Panc1 (cell line): ENCODE data around the gene MSGN1. TPM values are rescaled to one million over a fixed set of nuclear protein-coding genes. Genes with fewer than 3 reads are reported as not detected.

Source experiments
- ATAC-seq: fragments of 200-7000 bp; cut with Tn5 transposase; 2 replicates; pipeline ENCODE4 v1.9.1; 2020; ENCODE audit warnings: mild to moderate bottlenecking, moderate library complexity
- BruUV-seq: library from RNA; stranded (reverse); fragments of 400-500 nt; replicated peaks from 2 replicates; lab custom pipeline; 2021; lab: Mats Ljungman, UMichigan
- CTCF ChIA-PET: fragments of 300-600 bp; sonication (Branson Sonifier 250); formaldehyde crosslinking; loops from one replicate; lab custom pipeline; 2022; ENCODE audit warnings: antibody characterized with exemption; lab: Charles Lee
- POLR2A ChIA-PET: fragments of 300-600 bp; sonication (Branson Sonifier 250); formaldehyde crosslinking; loops from one replicate; lab custom pipeline; 2022; ENCODE audit warnings: antibody characterized with exemption; lab: Charles Lee
- DNase-seq: peaks from one replicate; pipeline ENCODE4 v3.0.0-alpha.2; 2010; ENCODE audit warnings: low read depth, low spot score
- H3K27ac ChIP-seq: 2 replicates; pipeline ENCODE4 v1.5.1; 2011; ENCODE audit warnings: mild to moderate bottlenecking, low read length, inconsistent platforms
- H3K27me3 ChIP-seq: fragments of 200-500 bp; sonication (Bioruptor generic); 2 replicates; pipeline ENCODE4 v1.6.0; 2014; ENCODE audit warnings: low read length, inconsistent platforms; ENCODE audit not compliant: control insufficient read depth, insufficient read depth
- H3K36me3 ChIP-seq: fragments of 200-500 bp; sonication (Bioruptor generic); 2 replicates; pipeline ENCODE4 v1.5.1; 2014; ENCODE audit warnings: inconsistent platforms, mild to moderate bottlenecking, low read length, moderate library complexity; ENCODE audit not compliant: control insufficient read depth, insufficient read depth
- H3K4me1 ChIP-seq: 2 replicates; pipeline ENCODE4 v1.5.1; 2011; ENCODE audit warnings: inconsistent platforms, mild to moderate bottlenecking, low read length, moderate library complexity; ENCODE audit not compliant: control insufficient read depth, insufficient read depth
- H3K4me3 ChIP-seq, 2 experiments: 2 replicates each; pipeline ENCODE4 v1.5.1; 2011 to 2012; ENCODE audit warnings: low read depth in 2 of 2, low read length in 2 of 2, mild to moderate bottlenecking in 2 of 2, inconsistent platforms in 1 of 2, moderate library complexity in 1 of 2
- H3K9me3 ChIP-seq: fragments of 200-500 bp; sonication (Bioruptor generic); 2 replicates; pipeline ENCODE4 v1.5.1; 2014; ENCODE audit warnings: low read depth, mild to moderate bottlenecking, inconsistent platforms, low read length, moderate library complexity; ENCODE audit not compliant: control insufficient read depth, insufficient read depth
- POLR2AphosphoS5 ChIP-seq: IDR thresholded peaks from 2 replicates; pipeline ENCODE4 v1.6.1; 2012; ENCODE audit warnings: mild to moderate bottlenecking, low read depth, low read length, moderate library complexity
- SIN3A ChIP-seq: IDR thresholded peaks from 2 replicates; pipeline ENCODE4 v1.6.1; 2012; ENCODE audit warnings: low read depth, mild to moderate bottlenecking, low read length, moderate library complexity, borderline replicate concordance; ENCODE audit not compliant: insufficient read depth
- TCF7L2 ChIP-seq: IDR thresholded peaks from 2 replicates; pipeline ENCODE4 v1.6.1; 2011; ENCODE audit warnings: mild to moderate bottlenecking, low read depth, low read length, inconsistent platforms
- in situ Hi-C: cut with HindIII; loops from 2 replicates; pipeline ENCODE4 v1.10.0; 2016; ENCODE audit warnings: low sequenced_read_pairs, low pct_unique_long_range_greater_than_20kb
- intact Hi-C: fragments of 100-400 bp; cut with micrococcal nuclease; formaldehyde crosslinking; loops from one replicate; pipeline ENCODE4 v1.10.0; 2022; ENCODE audit not compliant: unreplicated experiment
- total RNA-seq: library from RNA; stranded (reverse); gene quantifications from one replicate; pipeline ENCODE4 v1.2.1, GENCODE V29; 2021; ENCODE audit not compliant: unreplicated experiment
- TF ChIP-seq, protein P1 (sequence below), 2 experiments: IDR thresholded peaks; 2 replicates each; pipeline ENCODE4 v1.6.1; 2011 to 2012; ENCODE audit warnings: low read depth in 2 of 2, control low read depth in 1 of 2, low read length in 1 of 2, mild to moderate bottlenecking in 1 of 2, moderate library complexity in 1 of 2; ENCODE audit not compliant: insufficient read depth in 1 of 2
- TF ChIP-seq, protein P2 (sequence below): fragments of 450-650 bp; IDR thresholded peaks from 2 replicates; pipeline ENCODE4 v1.5.1; 2017; ENCODE audit warnings: mild to moderate bottlenecking

MSGN1 gene
- total RNA-seq, 1 experiment from 2014 or later = not detected

DNA sequence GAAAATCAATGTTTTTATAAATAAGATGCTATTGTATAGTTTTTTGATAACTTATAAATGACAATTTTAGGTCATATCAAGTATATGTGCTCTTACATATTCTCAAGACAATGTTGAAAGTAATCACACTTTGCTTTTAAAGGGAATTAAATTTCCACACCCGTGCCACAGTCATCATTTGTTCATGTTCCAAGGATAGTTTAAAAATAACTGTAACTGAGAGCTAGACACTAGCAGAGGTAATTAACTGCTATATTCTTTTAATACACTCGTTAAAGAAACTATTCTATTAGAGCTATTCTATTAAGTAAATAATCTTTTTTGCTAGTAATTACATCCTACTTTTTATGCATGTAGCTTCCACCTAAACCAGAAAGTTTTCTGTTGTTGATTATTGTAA lies 44.3 kb upstream of the MSGN1 start:
- ATAC-seq (no peak), DNase-seq (no peak)
- ChIA-PET POLR2A (interaction anchor here (0.6 kb wide), 1 partner anchor 150 kb away, joined by 6 read pairs; no protein-coding TSS in a partner anchor), CTCF (no interaction called here)
- intact Hi-C loops (no loop called here), in situ Hi-C loops (no loop called here)
- BruUV-seq = no TSS peak
- H3K27ac ChIP-seq = no peak overlapping the region
- H3K4me1 ChIP-seq = no peaks in the 10 kb centered on the region
- TF ChIP-seq TCF7L2 (no peak), SIN3A (no peak), POLR2AphosphoS5 (no peak)
- TF ChIP-seq, protein P1, sequence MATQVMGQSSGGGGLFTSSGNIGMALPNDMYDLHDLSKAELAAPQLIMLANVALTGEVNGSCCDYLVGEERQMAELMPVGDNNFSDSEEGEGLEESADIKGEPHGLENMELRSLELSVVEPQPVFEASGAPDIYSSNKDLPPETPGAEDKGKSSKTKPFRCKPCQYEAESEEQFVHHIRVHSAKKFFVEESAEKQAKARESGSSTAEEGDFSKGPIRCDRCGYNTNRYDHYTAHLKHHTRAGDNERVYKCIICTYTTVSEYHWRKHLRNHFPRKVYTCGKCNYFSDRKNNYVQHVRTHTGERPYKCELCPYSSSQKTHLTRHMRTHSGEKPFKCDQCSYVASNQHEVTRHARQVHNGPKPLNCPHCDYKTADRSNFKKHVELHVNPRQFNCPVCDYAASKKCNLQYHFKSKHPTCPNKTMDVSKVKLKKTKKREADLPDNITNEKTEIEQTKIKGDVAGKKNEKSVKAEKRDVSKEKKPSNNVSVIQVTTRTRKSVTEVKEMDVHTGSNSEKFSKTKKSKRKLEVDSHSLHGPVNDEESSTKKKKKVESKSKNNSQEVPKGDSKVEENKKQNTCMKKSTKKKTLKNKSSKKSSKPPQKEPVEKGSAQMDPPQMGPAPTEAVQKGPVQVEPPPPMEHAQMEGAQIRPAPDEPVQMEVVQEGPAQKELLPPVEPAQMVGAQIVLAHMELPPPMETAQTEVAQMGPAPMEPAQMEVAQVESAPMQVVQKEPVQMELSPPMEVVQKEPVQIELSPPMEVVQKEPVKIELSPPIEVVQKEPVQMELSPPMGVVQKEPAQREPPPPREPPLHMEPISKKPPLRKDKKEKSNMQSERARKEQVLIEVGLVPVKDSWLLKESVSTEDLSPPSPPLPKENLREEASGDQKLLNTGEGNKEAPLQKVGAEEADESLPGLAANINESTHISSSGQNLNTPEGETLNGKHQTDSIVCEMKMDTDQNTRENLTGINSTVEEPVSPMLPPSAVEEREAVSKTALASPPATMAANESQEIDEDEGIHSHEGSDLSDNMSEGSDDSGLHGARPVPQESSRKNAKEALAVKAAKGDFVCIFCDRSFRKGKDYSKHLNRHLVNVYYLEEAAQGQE (IDR thresholded peaks at IDR 0.05; ENCODE audit: insufficient read depth in 1 of 2, low read depth in 2 of 2, low read length in 1 of 2) = no peak
- TF ChIP-seq, protein P2, sequence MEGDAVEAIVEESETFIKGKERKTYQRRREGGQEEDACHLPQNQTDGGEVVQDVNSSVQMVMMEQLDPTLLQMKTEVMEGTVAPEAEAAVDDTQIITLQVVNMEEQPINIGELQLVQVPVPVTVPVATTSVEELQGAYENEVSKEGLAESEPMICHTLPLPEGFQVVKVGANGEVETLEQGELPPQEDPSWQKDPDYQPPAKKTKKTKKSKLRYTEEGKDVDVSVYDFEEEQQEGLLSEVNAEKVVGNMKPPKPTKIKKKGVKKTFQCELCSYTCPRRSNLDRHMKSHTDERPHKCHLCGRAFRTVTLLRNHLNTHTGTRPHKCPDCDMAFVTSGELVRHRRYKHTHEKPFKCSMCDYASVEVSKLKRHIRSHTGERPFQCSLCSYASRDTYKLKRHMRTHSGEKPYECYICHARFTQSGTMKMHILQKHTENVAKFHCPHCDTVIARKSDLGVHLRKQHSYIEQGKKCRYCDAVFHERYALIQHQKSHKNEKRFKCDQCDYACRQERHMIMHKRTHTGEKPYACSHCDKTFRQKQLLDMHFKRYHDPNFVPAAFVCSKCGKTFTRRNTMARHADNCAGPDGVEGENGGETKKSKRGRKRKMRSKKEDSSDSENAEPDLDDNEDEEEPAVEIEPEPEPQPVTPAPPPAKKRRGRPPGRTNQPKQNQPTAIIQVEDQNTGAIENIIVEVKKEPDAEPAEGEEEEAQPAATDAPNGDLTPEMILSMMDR = no peak
- no peak overlapping the region for H3K4me3 ChIP-seq
- H3K9me3 ChIP-seq = no peaks in the 10 kb centered on the region
- H3K27me3 ChIP-seq = no peaks in the 10 kb centered on the region
- peaks cover 53% of the 10 kb centered on the region for H3K36me3 ChIP-seq

DNA sequence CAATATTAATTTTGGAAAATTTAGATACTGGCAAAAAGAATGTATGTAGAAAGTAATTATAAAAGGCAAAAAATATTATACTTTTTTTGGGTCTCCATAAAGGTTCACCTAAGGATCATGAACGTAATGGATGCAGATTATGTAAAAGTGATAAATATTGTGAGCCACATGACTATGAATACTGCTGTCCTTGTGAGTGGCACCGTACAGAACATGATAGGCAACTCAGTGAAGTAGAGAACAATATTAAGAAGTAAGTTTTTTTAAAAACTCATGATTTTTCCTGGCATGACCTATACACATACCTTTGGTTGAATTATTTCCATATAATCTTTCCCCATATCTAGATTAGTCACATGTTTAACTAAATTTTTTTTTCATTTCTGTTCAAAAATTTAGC lies 43.7 kb upstream of the MSGN1 start:
- BruUV-seq = no TSS peak
- no peaks in the 10 kb centered on the region for H3K27me3 ChIP-seq
- intact Hi-C loops (no loop called here), in situ Hi-C loops (no loop called here)
- no peak for ATAC-seq
- DNase-seq = no peak
- peaks cover 52% of the 10 kb centered on the region for H3K36me3 ChIP-seq
- POLR2A ChIA-PET = interaction anchor here (0.6 kb wide), 1 partner anchor 150 kb away, joined by 6 read pairs; no protein-coding TSS in a partner anchor
- no peaks in the 10 kb centered on the region for H3K4me1 ChIP-seq
- no peak overlapping the region for H3K27ac ChIP-seq
- H3K4me3 ChIP-seq = no peak overlapping the region
- CTCF ChIA-PET = no interaction called here
- TF ChIP-seq, protein P1 (IDR thresholded peaks at IDR 0.05; ENCODE audit: insufficient read depth in 1 of 2, low read depth in 2 of 2, low read length in 1 of 2) = no peak
- TF ChIP-seq SIN3A = no peak
- TF ChIP-seq, protein P2 = no peak
- no peak for TF ChIP-seq POLR2AphosphoS5
- no peak for TF ChIP-seq TCF7L2
- H3K9me3 ChIP-seq = no peaks in the 10 kb centered on the region
